ENCODE data around the gene TUT4.

TUT4 gene

DNA sequence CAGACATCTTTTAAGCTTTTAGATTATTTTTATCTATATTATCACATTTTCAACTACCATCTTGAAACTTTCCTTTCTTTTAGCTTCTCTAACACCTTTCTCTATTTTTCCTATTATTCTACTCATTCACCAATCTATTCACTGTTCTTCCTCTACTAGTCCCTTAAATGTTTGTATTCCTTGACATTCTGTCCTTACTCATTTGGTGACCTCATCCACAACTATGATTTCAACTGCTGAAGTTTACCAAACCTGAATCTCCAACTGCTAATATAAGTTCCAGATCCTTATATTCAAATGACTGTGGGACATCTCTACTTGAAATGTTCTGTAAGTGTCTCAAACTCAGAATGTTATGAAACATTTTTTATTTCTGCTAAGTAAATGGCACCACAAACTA, 49.2 kb downstream of the TUT4 start:
- CTCF ChIA-PET: no interaction called here
- POLR2A ChIA-PET: no interaction called here
- DNase-seq (ENCODE audit: low read depth, low spot score): no peak
- TF ChIP-seq, protein P1, sequence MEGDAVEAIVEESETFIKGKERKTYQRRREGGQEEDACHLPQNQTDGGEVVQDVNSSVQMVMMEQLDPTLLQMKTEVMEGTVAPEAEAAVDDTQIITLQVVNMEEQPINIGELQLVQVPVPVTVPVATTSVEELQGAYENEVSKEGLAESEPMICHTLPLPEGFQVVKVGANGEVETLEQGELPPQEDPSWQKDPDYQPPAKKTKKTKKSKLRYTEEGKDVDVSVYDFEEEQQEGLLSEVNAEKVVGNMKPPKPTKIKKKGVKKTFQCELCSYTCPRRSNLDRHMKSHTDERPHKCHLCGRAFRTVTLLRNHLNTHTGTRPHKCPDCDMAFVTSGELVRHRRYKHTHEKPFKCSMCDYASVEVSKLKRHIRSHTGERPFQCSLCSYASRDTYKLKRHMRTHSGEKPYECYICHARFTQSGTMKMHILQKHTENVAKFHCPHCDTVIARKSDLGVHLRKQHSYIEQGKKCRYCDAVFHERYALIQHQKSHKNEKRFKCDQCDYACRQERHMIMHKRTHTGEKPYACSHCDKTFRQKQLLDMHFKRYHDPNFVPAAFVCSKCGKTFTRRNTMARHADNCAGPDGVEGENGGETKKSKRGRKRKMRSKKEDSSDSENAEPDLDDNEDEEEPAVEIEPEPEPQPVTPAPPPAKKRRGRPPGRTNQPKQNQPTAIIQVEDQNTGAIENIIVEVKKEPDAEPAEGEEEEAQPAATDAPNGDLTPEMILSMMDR (IDR thresholded peaks at IDR 0.05; ENCODE audit: insufficient read depth, low read length, missing control alignments): no peak
- H3K4me3 ChIP-seq (ENCODE audit: low read depth, low read length): no peak overlapping the region

DNA sequence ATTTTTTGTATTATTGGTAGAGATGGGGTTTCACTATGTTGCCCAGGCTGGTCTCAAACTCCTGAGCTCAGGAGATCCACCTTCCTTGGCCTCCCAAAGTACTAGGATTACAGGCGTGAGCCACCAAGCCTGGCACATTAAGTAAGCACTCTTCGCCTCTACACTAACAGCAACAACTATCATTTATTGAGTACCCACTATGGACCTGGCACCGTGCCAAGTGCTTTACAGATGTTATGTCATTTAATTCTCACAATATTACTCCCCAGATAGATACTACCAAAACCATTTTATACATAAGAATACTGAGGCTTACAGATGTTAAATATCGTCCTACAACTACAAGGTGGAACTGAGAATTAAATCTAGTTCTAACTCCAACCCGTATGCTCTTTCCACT, 50.1 kb downstream of the TUT4 start:
- DNase-seq (ENCODE audit: low read depth, low spot score): no peak
- ChIA-PET POLR2A (no interaction called here), CTCF (interaction anchor here (0.7 kb wide), 1 partner anchor 27 kb away, joined by 3 read pairs; no protein-coding TSS in a partner anchor)
- TF ChIP-seq, protein P1 (IDR thresholded peaks at IDR 0.05; ENCODE audit: insufficient read depth, low read length, missing control alignments): no peak
- no peak overlapping the region for H3K4me3 ChIP-seq (ENCODE audit: low read depth, low read length)

DNA sequence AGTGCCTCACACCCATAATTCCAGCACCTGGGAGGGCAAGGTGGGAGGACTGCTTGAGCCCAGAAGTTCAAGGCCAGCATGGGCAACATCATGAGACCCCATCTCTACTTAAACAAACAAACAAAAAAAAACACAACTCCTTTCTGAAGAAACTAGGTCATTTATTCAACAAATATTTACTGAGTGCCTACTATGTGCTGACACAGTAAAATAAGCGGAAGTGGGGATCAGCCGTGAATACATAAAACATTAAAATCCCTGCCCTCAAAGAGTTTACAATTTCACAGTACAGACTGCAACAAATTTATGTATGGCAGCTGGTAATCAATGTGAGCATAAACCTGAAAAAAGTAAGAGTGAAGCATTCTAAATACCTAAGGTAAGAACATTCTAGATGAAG, 65.3 kb downstream of the TUT4 start:
- no peak for DNase-seq (ENCODE audit: low read depth, low spot score)
- ChIA-PET POLR2A (no interaction called here), CTCF (no interaction called here)
- TF ChIP-seq, protein P1 (IDR thresholded peaks at IDR 0.05; ENCODE audit: insufficient read depth, low read length, missing control alignments): no peak
- no peak overlapping the region for H3K4me3 ChIP-seq (ENCODE audit: low read depth, low read length)

DNA sequence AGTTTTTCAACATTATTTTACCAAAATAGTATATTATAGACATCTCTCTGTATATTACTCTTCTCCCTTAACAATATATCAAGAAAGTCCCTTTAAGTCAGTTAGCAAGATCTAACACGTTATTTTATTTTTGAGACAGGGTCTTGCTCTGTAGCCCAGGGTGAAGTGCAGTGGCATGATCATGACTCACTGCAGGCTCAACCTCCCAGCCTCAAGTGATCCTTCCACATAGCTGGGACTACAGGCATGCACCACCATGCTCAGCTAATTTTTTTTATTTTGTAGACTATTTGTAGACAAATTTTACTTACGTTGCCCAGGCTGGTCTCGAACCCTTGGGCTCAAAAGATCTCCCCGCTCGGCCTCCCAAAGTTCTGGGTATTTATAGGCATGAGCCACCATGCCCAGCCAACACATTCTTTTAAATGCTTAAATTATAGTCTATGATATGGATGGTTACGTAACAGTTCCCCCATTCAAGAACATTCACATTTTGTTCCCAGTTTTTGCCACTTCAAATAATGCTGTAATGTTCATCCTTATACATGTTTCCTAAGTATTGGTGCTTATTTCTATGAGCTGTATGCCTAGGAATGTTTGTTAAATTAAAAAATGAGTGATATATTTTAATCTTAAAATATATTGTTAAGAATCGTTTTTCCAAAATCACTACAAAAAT, 70.4 kb downstream of the TUT4 start:
- TF ChIP-seq, protein P1 (IDR thresholded peaks at IDR 0.05; ENCODE audit: insufficient read depth, low read length, missing control alignments): no peak
- POLR2A ChIA-PET: no interaction called here
- CTCF ChIA-PET: no interaction called here
- no peak overlapping the region for H3K4me3 ChIP-seq (ENCODE audit: low read depth, low read length)
- DNase-seq (ENCODE audit: low read depth, low spot score): no peak

DNA sequence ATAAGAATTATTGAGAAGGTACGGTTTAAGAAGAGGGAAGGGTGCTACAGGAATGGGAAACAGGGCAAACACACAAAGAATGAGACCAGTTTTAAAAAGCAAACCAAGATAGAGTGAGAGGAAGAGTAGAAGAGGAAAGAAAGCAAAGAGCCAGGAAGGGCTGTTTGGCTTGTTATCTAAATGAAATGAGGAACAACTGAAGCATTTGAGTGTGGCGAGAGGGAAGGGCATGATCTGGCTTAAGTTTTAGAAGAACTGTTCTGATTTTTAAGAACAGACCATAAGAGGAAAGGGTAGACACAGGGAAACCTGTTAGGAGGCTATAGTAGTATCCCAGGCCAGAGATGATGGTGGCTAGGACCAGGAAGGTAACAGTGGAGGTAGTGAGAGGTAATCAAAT, 73.8 kb downstream of the TUT4 start:
- ChIA-PET POLR2A (no interaction called here), CTCF (no interaction called here)
- DNase-seq (ENCODE audit: low read depth, low spot score): no peak
- no peak overlapping the region for H3K4me3 ChIP-seq (ENCODE audit: low read depth, low read length)
- TF ChIP-seq, protein P1 (IDR thresholded peaks at IDR 0.05; ENCODE audit: insufficient read depth, low read length, missing control alignments): no peak

DNA sequence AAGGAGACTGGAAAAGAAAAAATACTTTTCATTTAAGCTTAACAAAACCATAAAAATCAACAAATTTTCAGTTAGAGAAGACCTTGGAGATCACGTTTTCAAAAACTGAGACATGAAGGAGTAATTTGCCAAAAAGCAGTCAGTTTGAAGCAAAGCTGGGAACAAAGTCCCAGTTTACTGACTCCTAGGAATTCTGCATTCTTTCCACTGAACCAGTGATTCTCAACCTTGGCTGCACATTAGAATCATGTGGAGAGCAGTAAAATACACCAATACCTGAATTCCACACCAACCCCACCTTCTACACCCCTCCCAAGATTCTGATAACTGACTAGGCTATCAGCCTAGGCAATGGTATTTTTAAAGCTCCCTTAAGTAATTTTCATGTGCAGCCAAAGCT, 75.0 kb downstream of the TUT4 start:
- DNase-seq (ENCODE audit: low read depth, low spot score): no peak
- ChIA-PET CTCF (no interaction called here), POLR2A (no interaction called here)
- H3K4me3 ChIP-seq (ENCODE audit: low read depth, low read length): no peak overlapping the region
- TF ChIP-seq, protein P1 (IDR thresholded peaks at IDR 0.05; ENCODE audit: insufficient read depth, low read length, missing control alignments): no peak
